Measurements from ENCODE around the gene TMEM14A. TPM values are rescaled to one million over a fixed set of nuclear protein-coding genes. Genes with fewer than 3 reads are reported as not detected.
"Not testable (repeated sequence)": the region's sequence is repeated elsewhere in the genome, so short reads cannot be mapped to it uniquely, and the experiment has no call there.

Gene TMEM14A
- total RNA-seq, 1 donor from 2014 or later = 25.0 TPM

DNA sequence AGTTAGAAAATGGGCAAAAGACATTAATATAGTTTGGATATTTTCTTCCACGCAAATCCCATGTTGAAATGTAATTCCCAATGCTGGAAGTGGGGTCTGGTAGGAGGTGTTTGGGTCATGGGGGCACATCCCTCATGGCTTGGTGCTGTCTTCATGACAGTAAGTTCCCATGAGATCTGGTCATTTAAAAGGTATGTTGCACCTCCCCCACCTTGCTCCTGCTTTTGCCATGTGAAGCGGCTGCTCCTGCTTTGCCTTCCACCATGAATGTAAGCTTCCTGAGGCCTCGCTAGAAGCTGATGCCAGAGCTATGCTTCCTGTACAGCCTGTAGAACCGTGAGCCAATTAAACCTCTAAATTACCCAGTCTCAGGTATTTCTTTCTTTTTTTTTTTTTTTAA, 16.3 kb upstream of the TMEM14A start:
- TF ChIP-seq, protein P1, sequence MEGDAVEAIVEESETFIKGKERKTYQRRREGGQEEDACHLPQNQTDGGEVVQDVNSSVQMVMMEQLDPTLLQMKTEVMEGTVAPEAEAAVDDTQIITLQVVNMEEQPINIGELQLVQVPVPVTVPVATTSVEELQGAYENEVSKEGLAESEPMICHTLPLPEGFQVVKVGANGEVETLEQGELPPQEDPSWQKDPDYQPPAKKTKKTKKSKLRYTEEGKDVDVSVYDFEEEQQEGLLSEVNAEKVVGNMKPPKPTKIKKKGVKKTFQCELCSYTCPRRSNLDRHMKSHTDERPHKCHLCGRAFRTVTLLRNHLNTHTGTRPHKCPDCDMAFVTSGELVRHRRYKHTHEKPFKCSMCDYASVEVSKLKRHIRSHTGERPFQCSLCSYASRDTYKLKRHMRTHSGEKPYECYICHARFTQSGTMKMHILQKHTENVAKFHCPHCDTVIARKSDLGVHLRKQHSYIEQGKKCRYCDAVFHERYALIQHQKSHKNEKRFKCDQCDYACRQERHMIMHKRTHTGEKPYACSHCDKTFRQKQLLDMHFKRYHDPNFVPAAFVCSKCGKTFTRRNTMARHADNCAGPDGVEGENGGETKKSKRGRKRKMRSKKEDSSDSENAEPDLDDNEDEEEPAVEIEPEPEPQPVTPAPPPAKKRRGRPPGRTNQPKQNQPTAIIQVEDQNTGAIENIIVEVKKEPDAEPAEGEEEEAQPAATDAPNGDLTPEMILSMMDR (conservative IDR thresholded peaks at IDR 0.05) = no peak
- peaks cover 25% of the 10 kb centered on the region for H3K4me1 Mint-ChIP-seq

DNA sequence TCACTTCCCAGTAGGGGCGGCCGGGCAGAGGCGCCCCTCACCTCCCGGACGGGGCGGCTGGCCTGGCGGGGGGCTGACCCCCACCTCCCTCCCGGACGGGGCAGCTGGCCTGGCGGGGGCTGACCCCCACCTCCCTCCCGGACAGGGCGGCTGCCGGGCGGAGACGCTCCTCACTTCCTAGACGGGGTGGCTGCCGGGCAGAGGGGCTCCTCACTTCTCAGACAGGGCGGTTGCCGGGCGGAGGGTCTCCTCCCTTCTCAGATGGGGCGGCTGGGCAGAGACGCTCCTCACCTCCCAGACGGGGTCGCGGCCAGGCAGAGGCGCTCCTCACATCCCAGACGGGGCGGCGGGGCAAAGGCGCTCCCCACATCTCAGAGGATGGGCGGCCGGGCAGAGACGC, 15.0 kb upstream of the TMEM14A start:
- not testable (repeated sequence) for DNase-seq (ENCODE audit: low read depth, low spot score); H3K4me3 Mint-ChIP-seq; H3K27me3 Mint-ChIP-seq (ENCODE audit: low read depth); H3K36me3 Mint-ChIP-seq (ENCODE audit: low read depth); H3K9me3 Mint-ChIP-seq; H3K27ac Mint-ChIP-seq (ENCODE audit: unreplicated experiment)
- peaks cover 12% of the 10 kb centered on the region for H3K4me1 Mint-ChIP-seq

More for the DNA sequence above, 16.3 kb upstream of the TMEM14A start:
- Mint-ChIP-seq H3K27me3 (ENCODE audit: low read depth) (no peaks in the 10 kb centered on the region), H3K4me3 (no peak overlapping the region), H3K36me3 (ENCODE audit: low read depth) (peaks cover 7% of the 10 kb centered on the region), H3K9me3 (peaks cover 7% of the 10 kb centered on the region), H3K27ac (ENCODE audit: unreplicated experiment) (no peak overlapping the region)
- DNase-seq (ENCODE audit: low read depth, low spot score) = no peak

DNA sequence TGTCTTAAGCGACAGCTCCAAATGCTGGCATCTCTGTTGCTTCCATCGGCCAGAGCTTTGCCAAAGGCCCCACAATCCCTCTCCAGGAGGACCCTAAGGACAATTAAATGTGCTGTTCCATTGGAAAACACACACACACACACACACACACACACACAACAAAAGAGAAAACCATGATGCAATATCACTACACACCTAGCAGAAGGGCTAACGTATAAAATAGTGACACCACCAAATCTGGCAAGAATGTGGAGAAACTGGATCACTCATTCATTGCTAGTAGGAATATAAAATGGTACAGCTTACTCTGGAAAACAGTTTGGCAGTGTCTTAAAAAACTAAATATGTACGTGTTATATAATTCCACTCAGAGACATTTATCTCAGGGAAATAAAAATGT, 13.0 kb upstream of the TMEM14A start:
- DNase-seq (ENCODE audit: low read depth, low spot score) = no peak
- H3K36me3 Mint-ChIP-seq (ENCODE audit: low read depth) = peaks cover 7% of the 10 kb centered on the region
- H3K9me3 Mint-ChIP-seq = peaks cover 4% of the 10 kb centered on the region
- TF ChIP-seq, protein P1 (conservative IDR thresholded peaks at IDR 0.05) = no peak
- no peak overlapping the region for H3K27ac Mint-ChIP-seq (ENCODE audit: unreplicated experiment)
- no peak overlapping the region for H3K4me3 Mint-ChIP-seq
- H3K4me1 Mint-ChIP-seq = no peaks in the 10 kb centered on the region
- H3K27me3 Mint-ChIP-seq (ENCODE audit: low read depth) = no peaks in the 10 kb centered on the region

DNA sequence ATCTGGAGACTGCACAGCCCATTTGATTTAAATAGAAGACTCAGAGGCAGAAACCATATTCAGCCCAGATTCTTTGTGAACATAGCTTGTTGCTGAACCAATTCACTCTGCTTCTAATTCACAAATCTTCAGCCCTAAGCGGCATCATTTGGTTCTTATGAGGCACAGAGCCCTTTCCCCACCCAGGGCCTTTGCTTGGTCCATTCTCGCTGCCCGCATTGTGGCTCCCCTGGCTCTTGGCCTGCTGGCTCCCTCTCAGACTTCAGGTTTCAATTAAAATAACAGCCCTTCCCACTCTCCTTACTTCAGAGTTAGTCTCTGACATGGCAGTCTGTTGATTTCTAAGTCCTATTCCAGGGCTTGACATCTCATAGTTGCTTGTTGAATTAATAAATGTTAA, 9.4 kb upstream of the TMEM14A start:
- Mint-ChIP-seq H3K36me3 (ENCODE audit: low read depth) (peaks cover 7% of the 10 kb centered on the region), H3K27ac (ENCODE audit: unreplicated experiment) (peak overlapping the region; percentile 64), H3K27me3 (ENCODE audit: low read depth) (no peaks in the 10 kb centered on the region), H3K4me1 (peaks cover under 1% of the 10 kb centered on the region), H3K4me3 (no peak overlapping the region), H3K9me3 (peaks cover 4% of the 10 kb centered on the region)
- TF ChIP-seq, protein P1 (conservative IDR thresholded peaks at IDR 0.05) = no peak
- no peak for DNase-seq (ENCODE audit: low read depth, low spot score)

DNA sequence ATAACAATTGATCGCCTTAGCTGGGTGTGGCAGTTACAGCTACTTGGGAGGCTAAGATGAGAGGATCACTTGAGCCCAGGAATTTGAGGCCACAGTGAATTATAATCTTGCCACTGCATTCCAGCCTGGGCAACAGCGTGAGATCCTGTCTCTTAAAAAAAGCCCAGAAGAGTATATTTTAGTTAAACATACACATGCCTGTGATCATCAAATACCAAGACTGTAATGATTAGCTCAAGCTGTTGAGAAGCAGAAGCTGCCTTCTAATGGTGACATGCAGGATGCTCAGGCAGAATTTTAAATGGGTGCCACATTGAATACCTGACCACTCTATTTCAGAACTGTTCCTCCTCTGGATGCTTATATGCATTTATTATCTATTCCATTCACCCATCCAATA, 8.9 kb upstream of the TMEM14A start:
- H3K9me3 Mint-ChIP-seq = peaks cover 4% of the 10 kb centered on the region
- H3K4me1 Mint-ChIP-seq = peaks cover 5% of the 10 kb centered on the region
- peak overlapping the region; percentile 39 for H3K4me3 Mint-ChIP-seq
- H3K27me3 Mint-ChIP-seq (ENCODE audit: low read depth) = no peaks in the 10 kb centered on the region
- H3K36me3 Mint-ChIP-seq (ENCODE audit: low read depth) = peaks cover 11% of the 10 kb centered on the region
- no peak overlapping the region for H3K27ac Mint-ChIP-seq (ENCODE audit: unreplicated experiment)
- no peak for DNase-seq (ENCODE audit: low read depth, low spot score)
- TF ChIP-seq, protein P1 (conservative IDR thresholded peaks at IDR 0.05) = no peak

DNA sequence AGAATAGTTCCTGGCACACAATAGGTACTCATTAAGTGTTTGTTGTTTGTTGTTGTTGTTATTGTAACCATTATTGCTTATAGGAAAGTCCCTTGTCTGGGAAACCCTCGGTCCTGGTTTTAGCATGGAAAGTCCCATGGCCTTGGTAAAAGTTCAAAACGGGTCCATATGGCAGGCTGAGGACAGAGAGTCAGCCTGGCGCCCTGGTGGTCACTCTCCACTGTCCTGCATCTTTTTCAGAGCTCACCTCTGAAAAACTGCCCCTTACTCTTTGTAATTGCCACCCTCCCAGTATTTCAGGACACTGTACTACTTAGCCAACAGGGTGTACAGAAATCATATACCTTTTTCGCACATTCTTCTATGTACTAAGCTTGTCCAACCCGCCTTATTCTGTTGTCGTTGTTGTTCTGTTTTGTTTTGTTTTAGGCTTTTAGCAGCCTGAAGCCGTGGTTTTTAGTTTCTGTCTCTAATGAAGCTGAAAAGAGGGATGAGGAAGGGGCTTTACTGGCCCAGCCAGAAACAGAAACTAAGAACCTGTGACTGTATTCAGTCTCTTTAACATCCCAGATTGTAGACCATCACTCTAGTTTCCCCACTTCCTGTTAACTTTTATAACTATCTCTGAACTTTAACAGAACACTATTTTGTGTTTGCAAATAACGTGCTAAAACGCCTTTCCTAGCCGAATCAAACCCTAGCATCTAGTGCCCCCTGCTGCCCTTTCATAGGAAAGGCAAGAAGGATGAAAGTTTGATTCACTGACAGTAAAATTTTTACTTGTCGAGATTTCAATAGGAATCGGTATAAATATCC, 7.6 kb upstream of the TMEM14A start:
- Mint-ChIP-seq H3K27ac (ENCODE audit: unreplicated experiment) (no peak overlapping the region), H3K27me3 (ENCODE audit: low read depth) (no peaks in the 10 kb centered on the region), H3K4me3 (no peak overlapping the region), H3K4me1 (peaks cover 9% of the 10 kb centered on the region), H3K36me3 (ENCODE audit: low read depth) (peaks cover 7% of the 10 kb centered on the region), H3K9me3 (no peaks in the 10 kb centered on the region)
- DNase-seq (ENCODE audit: low read depth, low spot score) = peak; percentile 37
- TF ChIP-seq, protein P1 (conservative IDR thresholded peaks at IDR 0.05) = peak; percentile 98

All from neural crest cell (in vitro differentiated cells).